Measurements from ENCODE around the gene SEMA7A.
A peak's percentile ranks its signal among the peaks of the same experiment; 100 is the strongest.
"Not testable (repeated sequence)": the region's sequence is repeated elsewhere in the genome, so short reads cannot be mapped to it uniquely, and the experiment has no call there.

The SEMA7A gene

DNA sequence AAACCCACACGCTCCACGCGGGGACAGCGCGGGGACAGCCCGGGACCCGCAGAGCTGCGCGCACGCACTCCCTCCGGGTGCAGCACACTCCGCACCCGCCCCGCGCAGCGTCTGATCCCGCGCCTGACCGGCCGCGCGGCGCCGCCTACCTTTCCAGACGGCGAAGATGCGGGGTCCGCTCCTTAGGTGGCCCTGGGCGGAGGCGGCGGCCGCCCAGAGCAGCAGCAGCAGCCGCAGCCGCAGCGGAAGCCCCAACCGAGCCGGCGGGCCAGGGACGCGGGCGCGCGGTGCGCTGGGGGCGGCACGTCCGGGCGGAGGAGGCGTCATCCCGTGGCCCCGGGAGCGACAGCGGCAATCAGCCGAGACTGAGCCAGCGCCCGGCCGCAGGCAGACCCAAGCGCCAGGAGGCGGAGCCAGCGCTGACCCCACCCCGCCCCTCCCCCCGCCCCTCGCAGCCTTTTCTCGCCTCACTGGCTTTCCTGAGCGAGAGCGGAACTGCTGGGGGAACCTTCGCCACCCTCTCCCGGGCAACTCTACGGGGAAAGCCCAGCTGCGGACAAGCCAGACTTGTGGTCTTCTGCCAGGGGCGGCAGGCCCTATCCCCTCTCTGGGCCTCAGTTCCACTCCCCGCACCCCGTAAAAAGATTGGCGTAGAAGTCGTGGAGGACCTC, at the start of gene SEMA7A:
TSS of gene SEMA7A (minus strand) at position 367 of the 671 bp plus-strand sequence. CDS start at position 327, 40 bp downstream.
- Histone ChIP-seq H3K36me3 (replicated peaks) (no peaks in the 10 kb centered on the region), H3K27ac (peak within 1 kb of the TSS; percentile 0), H3K4me3 (ENCODE audit: low read depth, low read length) (peak within 1 kb of the TSS; percentile 94), H3K27me3 (replicated peaks) (no peaks in the 10 kb centered on the region)
- in situ Hi-C loops (cut with HindIII; ENCODE audit: low pct_ligation_motif_present, low sequenced_read_pairs), result no loop called here
- peak; percentile 50 for DNase-seq
- TF ChIP-seq CTCF (IDR thresholded peaks at IDR 0.05; ENCODE audit: low read depth, low read length, missing control alignments), result no peak

- peak; percentile 51 for TF ChIP-seq CTCF (IDR thresholded peaks at IDR 0.05; ENCODE audit: low read depth, low read length, missing control alignments)
Observed at GRCh38 chr15:74482661-74483060, 48.9 kb upstream of the SEMA7A start.

GRCh38 chr15:74480364-74480763, 46.6 kb upstream of the SEMA7A start:
- in situ Hi-C loops (cut with HindIII; ENCODE audit: low pct_ligation_motif_present, low sequenced_read_pairs); H3K27me3 ChIP-seq (replicated peaks); H3K4me3 ChIP-seq (ENCODE audit: low read depth, low read length); H3K36me3 ChIP-seq (replicated peaks); H3K27ac ChIP-seq; DNase-seq: not testable (repeated sequence)

More at GRCh38 chr15:74482661-74483060, 48.9 kb upstream of the SEMA7A start:
- no peak overlapping the region for H3K4me3 ChIP-seq (ENCODE audit: low read depth, low read length)
- no peak overlapping the region for H3K27ac ChIP-seq
- in situ Hi-C loops (cut with HindIII; ENCODE audit: low pct_ligation_motif_present, low sequenced_read_pairs), result no loop called here
- no peaks in the 10 kb centered on the region for H3K36me3 ChIP-seq (replicated peaks)
- DNase-seq, result peak; percentile 1
- H3K27me3 ChIP-seq (replicated peaks), result no peaks in the 10 kb centered on the region

- H3K36me3 ChIP-seq (replicated peaks); in situ Hi-C loops (cut with HindIII; ENCODE audit: low pct_ligation_motif_present, low sequenced_read_pairs); H3K27ac ChIP-seq; DNase-seq; H3K4me3 ChIP-seq (ENCODE audit: low read depth, low read length); H3K27me3 ChIP-seq (replicated peaks): not testable (repeated sequence)
Observed at GRCh38 chr15:74471621-74472020, 37.9 kb upstream of the SEMA7A start.

GRCh38 chr15:74470631-74471395, 37.1 kb upstream of the SEMA7A start:
- TF ChIP-seq CTCF (IDR thresholded peaks at IDR 0.05; ENCODE audit: low read depth, low read length, missing control alignments), result no peak
- Histone ChIP-seq H3K27ac (no peak overlapping the region), H3K27me3 (replicated peaks) (no peaks in the 10 kb centered on the region), H3K36me3 (replicated peaks) (no peaks in the 10 kb centered on the region), H3K4me3 (ENCODE audit: low read depth, low read length) (no peak overlapping the region)
- in situ Hi-C loops (cut with HindIII; ENCODE audit: low pct_ligation_motif_present, low sequenced_read_pairs), result no loop called here
- DNase-seq, result no peak

GRCh38 chr15:74468341-74469032, 34.7 kb upstream of the SEMA7A start:
- DNase-seq, result no peak
- H3K27me3 ChIP-seq (replicated peaks), result no peaks in the 10 kb centered on the region
- no peaks in the 10 kb centered on the region for H3K36me3 ChIP-seq (replicated peaks)
- no peak overlapping the region for H3K27ac ChIP-seq
- no peak for TF ChIP-seq CTCF (IDR thresholded peaks at IDR 0.05; ENCODE audit: low read depth, low read length, missing control alignments)
- no peak overlapping the region for H3K4me3 ChIP-seq (ENCODE audit: low read depth, low read length)
- in situ Hi-C loops (cut with HindIII; ENCODE audit: low pct_ligation_motif_present, low sequenced_read_pairs), result no loop called here
